Measurements from ENCODE around the gene ABCC10.
"Not testable (repeated sequence)": the region's sequence is repeated elsewhere in the genome, so short reads cannot be mapped to it uniquely, and the experiment has no call there.

GRCh38 chr6:43410776-43411175 lies 16.6 kb upstream of the ABCC10 start:
- not testable (repeated sequence) for TF ChIP-seq CTCF (IDR thresholded peaks at IDR 0.05); POLR2A (IDR thresholded peaks at IDR 0.05); POLR2AphosphoS5 (IDR thresholded peaks at IDR 0.05; ENCODE audit: insufficient read depth in 1 of 2, low read depth in 1 of 2)
